ENCODE data around the gene CFAP126.
"Not testable (repeated sequence)": the region's sequence is repeated elsewhere in the genome, so short reads cannot be mapped to it uniquely, and the experiment has no call there.

The CFAP126 gene

GRCh38 chr1:161324020-161324419, 43.7 kb downstream of the CFAP126 start:
- Histone ChIP-seq H3K27me3 (replicated peaks; ENCODE audit: control insufficient read depth, insufficient read depth, low read length) (no peaks in the 10 kb centered on the region), H3K36me3 (ENCODE audit: control insufficient read depth, insufficient read depth, low read length) (peaks cover 1% of the 10 kb centered on the region), H3K4me3 (replicated peaks; ENCODE audit: low read depth, low read length) (no peak overlapping the region)
- DNase-seq (ENCODE audit: extremely low read depth, insufficient read length), result no peak
- no peak for TF ChIP-seq CTCF (IDR thresholded peaks at IDR 0.05; ENCODE audit: insufficient read depth, low read length, poor library complexity, severe bottlenecking)

GRCh38 chr1:161315841-161316674, 51.6 kb downstream of the CFAP126 start:
- DNase-seq (ENCODE audit: extremely low read depth, insufficient read length); H3K4me3 ChIP-seq (replicated peaks; ENCODE audit: low read depth, low read length); H3K27me3 ChIP-seq (replicated peaks; ENCODE audit: control insufficient read depth, insufficient read depth, low read length); H3K36me3 ChIP-seq (ENCODE audit: control insufficient read depth, insufficient read depth, low read length): not testable (repeated sequence)

Data from GM06990 (cell line).